ENCODE results near the gene SLC8B1. TPM values are rescaled to one million over a fixed set of nuclear protein-coding genes. Genes with fewer than 3 reads are reported as not detected.

SLC8B1 gene
- total and polyA plus RNA-seq, 2 donors from 2014 or later: 18.6 to 61.5 TPM

DNA sequence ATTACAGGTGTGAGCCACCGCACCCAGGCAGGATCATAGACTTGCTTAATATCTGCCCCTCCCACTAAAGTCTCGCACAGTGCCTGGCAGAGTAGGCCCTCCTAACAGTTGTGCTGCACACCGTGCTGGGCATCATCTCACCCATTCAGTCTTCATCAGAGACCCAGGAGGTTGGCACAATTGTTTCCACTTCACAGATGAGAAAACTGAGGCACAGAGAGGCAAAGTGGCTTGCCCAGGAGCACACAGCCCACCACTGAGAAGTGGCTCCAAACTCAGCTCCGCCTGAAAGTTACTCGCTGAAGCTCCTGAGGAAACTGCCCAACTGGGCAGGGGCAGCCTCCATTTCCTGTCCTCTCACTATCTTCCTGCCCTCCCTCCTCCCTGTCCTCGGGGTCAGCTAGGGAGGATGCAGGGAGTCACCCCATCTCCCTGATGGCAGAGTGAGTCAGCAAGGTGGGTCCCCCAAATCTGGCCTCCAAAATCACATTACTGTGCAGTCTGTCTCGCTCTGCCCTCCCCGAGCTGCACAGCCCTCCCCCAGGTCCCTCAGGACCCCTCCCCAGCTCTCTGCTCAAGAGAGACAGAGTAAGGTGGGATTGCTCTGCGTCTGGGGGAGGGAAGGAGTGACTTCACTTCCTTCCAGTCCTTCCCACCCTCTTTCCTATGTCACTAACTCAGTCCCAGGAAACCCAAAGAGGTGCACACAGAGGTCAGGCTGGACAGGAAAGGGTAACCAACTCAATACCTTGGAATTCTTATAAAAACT, 5.7 kb downstream of the SLC8B1 start:
- H3K9ac ChIP-seq (ENCODE audit: low read length in 3 of 3): no peak overlapping the region
- intact Hi-C loops (cut with DNase I): no loop called here
- H3K27me3 ChIP-seq (ENCODE audit: control insufficient read depth, insufficient read depth, low read length): no peaks in the 10 kb centered on the region
- no peaks in the 10 kb centered on the region for H3K9me3 ChIP-seq (ENCODE audit: control insufficient read depth in 2 of 3, insufficient read depth in 1 of 3, low read length in 3 of 3)
- FAIRE-seq (no peak), DNase-seq (no peak)
- H3K4me3 ChIP-seq (ENCODE audit: low read length in 3 of 3): no peak overlapping the region
- H3K36me3 ChIP-seq (ENCODE audit: control insufficient read depth in 2 of 3, insufficient read depth in 3 of 3, low read length in 3 of 3): peaks cover 0 to 15% (median 0%) of the 10 kb centered on the region in 3 donors
- H3K27ac ChIP-seq (ENCODE audit: low read depth in 2 of 2, low read length in 2 of 2): no peak overlapping the region
- TF ChIP-seq, protein P1, sequence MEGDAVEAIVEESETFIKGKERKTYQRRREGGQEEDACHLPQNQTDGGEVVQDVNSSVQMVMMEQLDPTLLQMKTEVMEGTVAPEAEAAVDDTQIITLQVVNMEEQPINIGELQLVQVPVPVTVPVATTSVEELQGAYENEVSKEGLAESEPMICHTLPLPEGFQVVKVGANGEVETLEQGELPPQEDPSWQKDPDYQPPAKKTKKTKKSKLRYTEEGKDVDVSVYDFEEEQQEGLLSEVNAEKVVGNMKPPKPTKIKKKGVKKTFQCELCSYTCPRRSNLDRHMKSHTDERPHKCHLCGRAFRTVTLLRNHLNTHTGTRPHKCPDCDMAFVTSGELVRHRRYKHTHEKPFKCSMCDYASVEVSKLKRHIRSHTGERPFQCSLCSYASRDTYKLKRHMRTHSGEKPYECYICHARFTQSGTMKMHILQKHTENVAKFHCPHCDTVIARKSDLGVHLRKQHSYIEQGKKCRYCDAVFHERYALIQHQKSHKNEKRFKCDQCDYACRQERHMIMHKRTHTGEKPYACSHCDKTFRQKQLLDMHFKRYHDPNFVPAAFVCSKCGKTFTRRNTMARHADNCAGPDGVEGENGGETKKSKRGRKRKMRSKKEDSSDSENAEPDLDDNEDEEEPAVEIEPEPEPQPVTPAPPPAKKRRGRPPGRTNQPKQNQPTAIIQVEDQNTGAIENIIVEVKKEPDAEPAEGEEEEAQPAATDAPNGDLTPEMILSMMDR (IDR thresholded peaks at IDR 0.05; ENCODE audit: borderline replicate concordance, extremely low read depth, insufficient read depth): no peak
- peaks cover 0 to 7% (median 5%) of the 10 kb centered on the region in 3 donors for H3K4me1 ChIP-seq (ENCODE audit: control insufficient read depth in 2 of 3, insufficient read depth in 2 of 3, low read depth in 1 of 3, low read length in 3 of 3)

GRCh38 chr12:113328368-113328889, 6.5 kb downstream of the SLC8B1 start:
- Histone ChIP-seq H3K4me3 (ENCODE audit: low read length in 3 of 3) (no peak overlapping the region), H3K27ac (ENCODE audit: low read depth in 2 of 2, low read length in 2 of 2) (no peak overlapping the region), H3K27me3 (ENCODE audit: control insufficient read depth, insufficient read depth, low read length) (no peaks in the 10 kb centered on the region), H3K9me3 (ENCODE audit: control insufficient read depth in 2 of 3, insufficient read depth in 1 of 3, low read length in 3 of 3) (no peaks in the 10 kb centered on the region), H3K4me1 (ENCODE audit: control insufficient read depth in 2 of 3, insufficient read depth in 2 of 3, low read depth in 1 of 3, low read length in 3 of 3) (peaks cover 0 to 3% (median 2%) of the 10 kb centered on the region in 3 donors), H3K9ac (ENCODE audit: low read length in 3 of 3) (no peak overlapping the region), H3K36me3 (ENCODE audit: control insufficient read depth in 2 of 3, insufficient read depth in 3 of 3, low read length in 3 of 3) (peaks cover 0 to 15% (median 0%) of the 10 kb centered on the region in 3 donors)
- TF ChIP-seq, protein P1 (IDR thresholded peaks at IDR 0.05; ENCODE audit: borderline replicate concordance, extremely low read depth, insufficient read depth): no peak
- intact Hi-C loops (cut with DNase I): no loop called here
- no peak for FAIRE-seq
- no peak for DNase-seq

DNA sequence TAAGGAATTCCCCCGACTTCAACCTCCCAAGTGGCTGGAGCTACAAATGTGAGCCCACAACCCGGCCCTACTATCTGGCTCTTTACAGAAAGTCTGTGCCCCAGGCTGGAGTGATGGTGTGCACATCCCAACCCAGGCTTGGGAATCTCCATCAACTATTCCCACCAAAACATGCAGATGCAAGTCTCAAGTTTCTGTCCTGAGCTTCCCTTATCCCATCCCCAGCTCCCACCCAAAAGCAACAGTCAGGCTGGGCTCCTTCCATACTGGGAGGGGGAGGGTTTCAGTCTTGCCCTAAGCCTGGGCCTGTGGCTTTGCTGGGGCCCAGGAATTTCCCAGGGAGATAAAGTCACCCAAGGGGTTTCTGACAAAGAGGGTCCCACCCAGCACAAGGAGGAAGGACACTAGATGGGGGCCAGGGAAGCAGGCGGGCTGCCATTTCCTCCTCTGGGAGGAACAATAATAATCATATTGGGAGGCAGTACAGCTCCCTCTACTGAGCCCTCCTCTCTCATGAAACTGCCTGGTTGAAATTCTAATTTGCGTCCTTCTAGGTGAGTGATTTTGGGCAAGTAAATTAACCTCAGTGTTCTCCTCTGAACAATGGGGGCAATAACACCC, 8.0 kb downstream of the SLC8B1 start:
- peaks cover 0 to 3% (median 0%) of the 10 kb centered on the region in 3 donors for H3K4me1 ChIP-seq (ENCODE audit: control insufficient read depth in 2 of 3, insufficient read depth in 2 of 3, low read depth in 1 of 3, low read length in 3 of 3)
- FAIRE-seq (no peak), DNase-seq (peak in 2 of 5 donors; percentile 11 to 22)
- no peaks in the 10 kb centered on the region for H3K27me3 ChIP-seq (ENCODE audit: control insufficient read depth, insufficient read depth, low read length)
- H3K9me3 ChIP-seq (ENCODE audit: control insufficient read depth in 2 of 3, insufficient read depth in 1 of 3, low read length in 3 of 3): no peaks in the 10 kb centered on the region
- peak overlapping the region in 1 of 2 donors; percentile 6 for H3K27ac ChIP-seq (ENCODE audit: low read depth in 2 of 2, low read length in 2 of 2)
- H3K36me3 ChIP-seq (ENCODE audit: control insufficient read depth in 2 of 3, insufficient read depth in 3 of 3, low read length in 3 of 3): peaks cover 0 to 9% (median 0%) of the 10 kb centered on the region in 3 donors
- TF ChIP-seq, protein P1 (IDR thresholded peaks at IDR 0.05; ENCODE audit: borderline replicate concordance, extremely low read depth, insufficient read depth): peak; percentile 6
- no peak overlapping the region for H3K9ac ChIP-seq (ENCODE audit: low read length in 3 of 3)
- no peak overlapping the region for H3K4me3 ChIP-seq (ENCODE audit: low read length in 3 of 3)
- intact Hi-C loops (cut with DNase I): no loop called here
